ENCODE data around the gene SEMA4B. TPM values are rescaled to one million over a fixed set of nuclear protein-coding genes. Genes with fewer than 3 reads are reported as not detected.

The SEMA4B gene
- total RNA-seq, 4 donors from 2014 or later, result 63.2 to 147 (median 91.3) TPM

GRCh38 chr15:90222547-90222946 is 21.4 kb downstream of the SEMA4B start:
- TF ChIP-seq CTCF (IDR thresholded peaks at IDR 0.05) (no peak), POLR2A (IDR thresholded peaks at IDR 0.05) (no peak)
- peaks cover 0 to 76% (median 0%) of the 10 kb centered on the region in 3 donors for H3K36me3 ChIP-seq
- H3K4me3 ChIP-seq, result no peak overlapping the region
- H3K27ac ChIP-seq, result no peak overlapping the region
- DNase-seq, result no peak
- H3K9me3 ChIP-seq, result no peaks in the 10 kb centered on the region
- peaks cover 0 to 5% (median under 1%) of the 10 kb centered on the region in 4 donors for H3K4me1 ChIP-seq
- no peaks in the 10 kb centered on the region for H3K27me3 ChIP-seq

GRCh38 chr15:90223441-90224165 is 22.5 kb downstream of the SEMA4B start:
- H3K4me1 ChIP-seq, result peaks cover 0 to 9% (median 0%) of the 10 kb centered on the region in 4 donors
- H3K27me3 ChIP-seq, result no peaks in the 10 kb centered on the region
- no peak for TF ChIP-seq POLR2A (IDR thresholded peaks at IDR 0.05)
- TF ChIP-seq CTCF (IDR thresholded peaks at IDR 0.05), result no peak
- H3K36me3 ChIP-seq, result peaks cover 0 to 76% (median 0%) of the 10 kb centered on the region in 3 donors
- H3K9me3 ChIP-seq, result no peaks in the 10 kb centered on the region
- no peak for DNase-seq
- no peak overlapping the region for H3K4me3 ChIP-seq
- no peak overlapping the region for H3K27ac ChIP-seq

GRCh38 chr15:90225047-90225446 is 23.9 kb downstream of the SEMA4B start:
- no peak for DNase-seq
- no peak overlapping the region for H3K4me3 ChIP-seq
- H3K27ac ChIP-seq, result no peak overlapping the region
- no peaks in the 10 kb centered on the region for H3K9me3 ChIP-seq
- H3K4me1 ChIP-seq, result peaks cover 0 to 24% (median under 1%) of the 10 kb centered on the region in 4 donors
- TF ChIP-seq POLR2A (IDR thresholded peaks at IDR 0.05) (no peak), CTCF (IDR thresholded peaks at IDR 0.05) (no peak)
- H3K36me3 ChIP-seq, result peaks cover 0 to 87% (median 0%) of the 10 kb centered on the region in 3 donors
- no peaks in the 10 kb centered on the region for H3K27me3 ChIP-seq

- no peaks in the 10 kb centered on the region for H3K27me3 ChIP-seq
- H3K27ac ChIP-seq, result no peak overlapping the region
- no peak overlapping the region for H3K4me3 ChIP-seq
- peaks cover 0 to 93% (median 0%) of the 10 kb centered on the region in 3 donors for H3K36me3 ChIP-seq
- no peaks in the 10 kb centered on the region for H3K9me3 ChIP-seq
- H3K4me1 ChIP-seq, result peaks cover 0 to 30% (median 7%) of the 10 kb centered on the region in 4 donors
- DNase-seq, result no peak
- TF ChIP-seq CTCF (IDR thresholded peaks at IDR 0.05), result no peak
- TF ChIP-seq POLR2A (IDR thresholded peaks at IDR 0.05), result no peak
These were observed 24.5 kb downstream of the SEMA4B start for GRCh38 chr15:90225504-90226234.

- H3K4me3 ChIP-seq, result no peak overlapping the region
- no peak for TF ChIP-seq POLR2A (IDR thresholded peaks at IDR 0.05)
- TF ChIP-seq CTCF (IDR thresholded peaks at IDR 0.05), result no peak
- no peak for DNase-seq
- no peaks in the 10 kb centered on the region for H3K9me3 ChIP-seq
- H3K27me3 ChIP-seq, result no peaks in the 10 kb centered on the region
- peaks cover 5 to 42% (median 18%) of the 10 kb centered on the region in 4 donors for H3K4me1 ChIP-seq
- H3K36me3 ChIP-seq, result peaks cover 0 to 87% (median 0%) of the 10 kb centered on the region in 3 donors
- no peak overlapping the region for H3K27ac ChIP-seq
These were observed 26.2 kb downstream of the SEMA4B start for GRCh38 chr15:90227336-90227735.

All from Peyer's patch (tissue), 4 donors.